H1 (cell line): ENCODE data around the gene KNDC1. TPM values are rescaled to one million over a fixed set of nuclear protein-coding genes. Genes with fewer than 3 reads are reported as not detected.

Source experiments
- CTCF ChIA-PET: fragments of 300-600 bp; sonication (Branson Sonifier 250); formaldehyde crosslinking; loops from one replicate; lab custom pipeline; 2021; ENCODE audit not compliant: partially characterized antibody; lab: Charles Lee
- POLR2A ChIA-PET: fragments of 300-600 bp; sonication (Branson Sonifier 250); formaldehyde crosslinking; loops from one replicate; lab custom pipeline; 2021; ENCODE audit warnings: inconsistent platforms; ENCODE audit not compliant: partially characterized antibody; lab: Charles Lee
- DNase-seq, 2 experiments: peaks; one replicate each; pipeline versions ENCODE4 v3.0.0 to v3.0.0-alpha.2; 2010 to 2022; ENCODE audit warnings: low spot score in 2 of 2, low read depth in 1 of 2, mixed read lengths in 1 of 2
- FAIRE-seq: peaks from 2 replicates; lab custom pipeline; 2011; peaks lifted over from hg19 to GRCh38; lab: Jason Lieb, UNC
- H2AFZ ChIP-seq: 2 replicates; pipeline ENCODE4 v1.8.1; 2012; ENCODE audit warnings: low read length, inconsistent platforms
- H2AK5ac ChIP-seq: 2 replicates; pipeline ENCODE4 v1.6.1; 2013; ENCODE audit warnings: low read depth, low read length
- H2BK120ac ChIP-seq: replicated peaks from 2 replicates; pipeline ENCODE3; 2013; ENCODE audit warnings: low read depth, low read length, inconsistent platforms
- H2BK12ac ChIP-seq: 2 replicates; pipeline ENCODE4 v1.6.1; 2013; ENCODE audit warnings: low read depth, low read length
- H2BK15ac ChIP-seq: 2 replicates; pipeline ENCODE4 v1.6.1; 2013; ENCODE audit warnings: low read length
- H2BK20ac ChIP-seq: 2 replicates; pipeline ENCODE4 v1.6.1; 2013; ENCODE audit warnings: low read length
- H2BK5ac ChIP-seq: 2 replicates; pipeline ENCODE4 v1.6.1; 2013; ENCODE audit warnings: low read depth, low read length
- H3K14ac ChIP-seq: 2 replicates; pipeline ENCODE4 v1.6.1; 2013; ENCODE audit warnings: inconsistent platforms; ENCODE audit not compliant: insufficient read length
- H3K18ac ChIP-seq: 2 replicates; pipeline ENCODE4 v1.6.1; 2013; ENCODE audit warnings: low read length; ENCODE audit errors: extremely low read depth
- H3K23ac ChIP-seq: 2 replicates; pipeline ENCODE4 v1.6.1; 2013; ENCODE audit warnings: inconsistent platforms; ENCODE audit not compliant: insufficient read length
- H3K23me2 ChIP-seq: 2 replicates; pipeline ENCODE4 v1.6.1; 2013; ENCODE audit warnings: low read depth, low read length
- H3K27ac ChIP-seq: 2 replicates; pipeline ENCODE4 v1.6.1; 2011; ENCODE audit warnings: low read depth, low read length, inconsistent platforms
- H3K27me3 ChIP-seq, 4 experiments: replicated peaks in 1 of 4; 1 replicate in 1 of 4; 2 replicates in 3 of 4; pipeline versions ENCODE4 v1.6.1 to v1.8.1; 2011 to 2013; ENCODE audit warnings: low read length in 3 of 4, mild to moderate bottlenecking in 3 of 4, inconsistent platforms in 2 of 4, mixed read lengths in 2 of 4, moderate library complexity in 1 of 4; ENCODE audit not compliant: control insufficient read depth in 3 of 4, insufficient read depth in 3 of 4; ENCODE audit errors: extremely low read depth in 1 of 4
- H3K36me3 ChIP-seq, 4 experiments: 2 replicates each; pipeline versions ENCODE4 v1.6.1 to v1.8.1; 2011 to 2013; ENCODE audit warnings: mild to moderate bottlenecking in 4 of 4, low read length in 3 of 4, moderate library complexity in 2 of 4, control low read depth in 1 of 4, inconsistent platforms in 1 of 4; ENCODE audit not compliant: insufficient read depth in 4 of 4, control insufficient read depth in 2 of 4
- H3K4ac ChIP-seq: replicated peaks from 2 replicates; pipeline ENCODE3; 2013; ENCODE audit warnings: low read length, low read depth, mixed read lengths, inconsistent platforms; ENCODE audit not compliant: insufficient read length
- H3K4me1 ChIP-seq, 4 experiments: replicated peaks in 1 of 4; 1 replicate in 1 of 4; 2 replicates in 3 of 4; pipeline versions ENCODE4 v1.6.1 to v1.8.1; 2011 to 2013; ENCODE audit warnings: low read length in 3 of 4, inconsistent platforms in 2 of 4, mixed read lengths in 1 of 4; ENCODE audit not compliant: insufficient read depth in 4 of 4, control insufficient read depth in 3 of 4
- H3K4me2 ChIP-seq, 2 experiments: 2 replicates each; pipeline versions ENCODE4 v1.6.1 to v1.8.1; 2011 to 2013; ENCODE audit warnings: low read depth in 2 of 2, low read length in 2 of 2, control low read depth in 1 of 2, inconsistent platforms in 1 of 2, mild to moderate bottlenecking in 1 of 2; ENCODE audit not compliant: insufficient read depth in 1 of 2
- H3K4me3 ChIP-seq, 4 experiments: fragments of 200-600, 300-600 bp in 1 of 4; sonication (generic), shearing (Covaris generic), sonication (Bioruptor Twin) in 1 of 4; 2 replicates each; pipeline versions ENCODE4 v1.5.1 to v1.8.1; 2011 to 2016; ENCODE audit warnings: low read length in 4 of 4, low read depth in 3 of 4, control low read depth in 2 of 4, inconsistent platforms in 2 of 4, mild to moderate bottlenecking in 2 of 4, mixed read lengths in 1 of 4, moderate library complexity in 1 of 4; ENCODE audit not compliant: insufficient read depth in 2 of 4; ENCODE audit errors: extremely low read depth in 1 of 4
- H3K56ac ChIP-seq: replicated peaks from 2 replicates; pipeline ENCODE3; 2013; ENCODE audit warnings: low read depth, mild to moderate bottlenecking, mixed read lengths, low read length, inconsistent platforms; ENCODE audit not compliant: insufficient read length
- H3K79me1 ChIP-seq: 2 replicates; pipeline ENCODE4 v1.6.1; 2013; ENCODE audit warnings: low read depth, low read length, control low read depth
- H3K79me2 ChIP-seq, 2 experiments: 2 replicates each; pipeline versions ENCODE4 v1.6.1 to v1.8.1; 2012 to 2013; ENCODE audit warnings: low read length in 2 of 2, mild to moderate bottlenecking in 2 of 2, inconsistent platforms in 1 of 2; ENCODE audit not compliant: insufficient read depth in 2 of 2, control insufficient read depth in 1 of 2
- H3K9ac ChIP-seq, 4 experiments: replicated peaks in 1 of 4; 1 replicate in 1 of 4; 2 replicates in 3 of 4; pipeline versions ENCODE4 v1.6.1 to v1.8.1; 2011 to 2013; ENCODE audit warnings: low read depth in 3 of 4, low read length in 3 of 4, control low read depth in 2 of 4, mild to moderate bottlenecking in 2 of 4, moderate library complexity in 2 of 4, inconsistent platforms in 1 of 4; ENCODE audit errors: extremely low read depth in 1 of 4
- H3K9me3 ChIP-seq, 2 experiments: 2 replicates each; pipeline versions ENCODE4 v1.6.1 to v1.8.1; 2012 to 2013; ENCODE audit warnings: mild to moderate bottlenecking in 2 of 2, moderate library complexity in 2 of 2, control low read depth in 1 of 2, inconsistent platforms in 1 of 2, low read depth in 1 of 2, low read length in 1 of 2, mixed read lengths in 1 of 2; ENCODE audit not compliant: insufficient read depth in 2 of 2
- H4K20me1 ChIP-seq, 2 experiments: replicated peaks in 1 of 2; 2 replicates each; pipeline versions ENCODE3 to v1.8.1; 2011 to 2013; ENCODE audit warnings: inconsistent platforms in 2 of 2, low read length in 2 of 2, mild to moderate bottlenecking in 1 of 2; ENCODE audit not compliant: insufficient read depth in 2 of 2, control insufficient read depth in 1 of 2
- H4K5ac ChIP-seq: 2 replicates; pipeline ENCODE4 v1.6.1; 2013; ENCODE audit warnings: low read length, low read depth, mixed read lengths, inconsistent platforms; ENCODE audit not compliant: insufficient read length
- H4K8ac ChIP-seq: 2 replicates; pipeline ENCODE4 v1.8.0; 2013; ENCODE audit warnings: mild to moderate bottlenecking, moderate library complexity, low read length, inconsistent platforms; ENCODE audit not compliant: insufficient read depth; ENCODE audit errors: extremely low read depth
- H4K91ac ChIP-seq: replicated peaks from 2 replicates; pipeline ENCODE3; 2013; ENCODE audit warnings: low read length, mixed read lengths, inconsistent platforms; ENCODE audit not compliant: insufficient read length
- ASH2L ChIP-seq: fragments of 200-600, 300-600 bp; sonication (generic); IDR thresholded peaks from one replicate; pipeline ENCODE4 v1.7.1; 2017; ENCODE audit warnings: low read length
- CHD2 ChIP-seq: IDR thresholded peaks from 2 replicates; pipeline ENCODE4 v1.6.1; 2012; ENCODE audit warnings: low read length, improper control_type of control experiment
- CTBP2 ChIP-seq: IDR thresholded peaks from 2 replicates; pipeline ENCODE4 v1.7.0; 2011; ENCODE audit warnings: borderline replicate concordance, mild to moderate bottlenecking, moderate library complexity, mixed read lengths, low read length; ENCODE audit not compliant: insufficient read depth, insufficient read length
- RXRA ChIP-seq: IDR thresholded peaks from 2 replicates; pipeline ENCODE4 v1.6.1; 2011; ENCODE audit warnings: low read depth, mild to moderate bottlenecking, low read length, moderate library complexity; ENCODE audit not compliant: insufficient read depth
- SP4 ChIP-seq: IDR thresholded peaks from 2 replicates; pipeline ENCODE4 v1.6.1; 2012; ENCODE audit warnings: low read length, inconsistent platforms
- WGBS, 2 experiments: shearing (Covaris generic) in 1 of 2; methylation state at CpG; one replicate each; pipeline versions ENCODE4 v1.1.6 to v1.1.7; 2013 to 2015; ENCODE audit warnings: low lambda C conversion rate in 2 of 2, mixed read lengths in 2 of 2, inconsistent platforms in 1 of 2, low coverage in 1 of 2, missing lambda C conversion rate in 1 of 2; ENCODE audit not compliant: insufficient replicate concordance in 2 of 2, insufficient coverage in 1 of 2, insufficient read length in 1 of 2; ENCODE audit errors: extremely low coverage in 1 of 2, missing lambda C conversion rate in 1 of 2; 5-methylcytosine and 5-hydroxymethylcytosine counted together
- polyA plus RNA-seq, 7 experiments: library from polyadenylated mRNA; depleted of rRNA in 3 of 7; stranded (reverse) in 5 of 7; unstranded in 2 of 7; fragments of >200 nt in 5 of 7; fragments of 200-250 nt in 2 of 7; gene quantifications; 1 replicate in 5 of 7; 2 replicates in 1 of 7; 4 replicates in 1 of 7; pipeline versions ENCODE4 v1.2.1 to v1.2.3, GENCODE V29; 2011 to 2013; ENCODE audit warnings: missing spikeins in 2 of 7, mixed read lengths in 2 of 7
- total RNA-seq: library from RNA; stranded (reverse); fragmentation: NEBNext Ultra II Directional; extraction: Animal tissue kit (Norgen Biotek cat#: 25700); gene quantifications from 2 replicates; pipeline ENCODE4 v1.2.1, GENCODE V29; 2021

KNDC1 gene
- total and polyA plus RNA-seq, 2 of the 8 experiments (the other 6 are each of a cell fraction or from before 2014, with no cell fraction given): 7.5 to 16.7 TPM

DNA sequence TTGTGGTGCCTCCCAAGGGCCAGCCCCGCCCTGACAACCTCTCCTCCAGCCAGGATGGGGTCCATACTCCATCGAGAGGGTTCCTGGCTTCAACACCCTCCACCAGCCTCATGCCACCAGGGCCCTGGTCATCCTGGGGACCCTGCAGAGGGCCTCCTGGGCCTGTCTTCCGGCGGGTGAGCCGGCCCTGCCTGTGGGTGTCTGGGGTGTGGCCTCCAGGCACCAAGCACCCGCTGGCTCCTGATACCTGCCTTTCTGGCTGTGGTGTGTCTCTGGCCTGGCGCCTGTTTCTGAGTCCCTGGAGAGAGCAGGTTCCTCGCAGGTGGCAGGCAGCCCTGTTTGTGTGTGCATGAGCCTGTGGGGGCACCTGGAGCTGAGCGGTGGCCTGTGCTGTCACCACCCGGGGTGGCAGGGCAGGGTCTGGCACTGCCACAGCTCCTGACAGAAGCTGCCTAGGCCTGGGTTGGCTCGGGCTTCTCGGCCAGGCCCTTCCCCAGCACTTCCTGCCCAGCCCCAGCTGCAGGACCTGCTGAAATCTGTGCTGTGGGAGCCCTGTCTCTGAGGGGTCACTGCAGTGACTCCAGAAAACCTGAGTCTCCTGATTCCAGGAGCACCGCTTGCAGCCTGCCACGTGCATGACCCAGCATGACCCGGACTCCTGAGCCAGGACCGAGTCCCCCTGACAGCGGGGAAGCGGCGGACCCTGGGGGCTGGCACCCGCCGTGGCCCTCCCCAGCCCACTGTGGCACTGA, 98.2 kb downstream of the KNDC1 start:
- 0 out of 2 replicates have a peak overlapping the region, but pooled peaks have one; percentile 18 for H2BK20ac ChIP-seq
- 81% methylated on average over 20 of the region's 21 CpGs; no CpG with 5 or more reads in 1 of the 2 experiments for WGBS, 2 experiments
- H4K5ac ChIP-seq: no peak overlapping the region
- peak overlapping the region; percentile 7; the same call in 1 of the 2 replicates for H3K18ac ChIP-seq
- H2AFZ ChIP-seq: peak overlapping the region; percentile 48; the same call in 1 of the 2 replicates
- H2BK5ac ChIP-seq: peak overlapping the region; percentile 76; the same call in 1 of the 2 replicates
- H3K4me3 ChIP-seq: peak overlapping the region in 2 of 4 experiments; percentile 40 to 57; a peak in 3 of 8 replicates
- H4K8ac ChIP-seq: peak overlapping the region; percentile 35
- POLR2A ChIA-PET: interaction anchor here (0.7 to 2.5 kb wide), 6 partner anchors 11 to 56 kb away, joined by 3 to 11 read pairs (median 3); no protein-coding TSS in a partner anchor
- no peak overlapping the region for H3K9ac ChIP-seq
- H3K56ac ChIP-seq: no peak overlapping the region
- no peaks in the 10 kb centered on the region for H3K79me1 ChIP-seq
- no peak overlapping the region; the same call in 1 of the 2 replicates for H2BK15ac ChIP-seq
- peak; percentile 1 for TF ChIP-seq CTBP2
- peak; percentile 5 for TF ChIP-seq ASH2L
- TF ChIP-seq RXRA: no peak
- TF ChIP-seq CHD2: no peak
- no peak for TF ChIP-seq SP4
- TF ChIP-seq, all 59 proteins: peak for 2
- Histone ChIP-seq H3K27ac (no peak overlapping the region), H3K79me2 (no peaks in the 10 kb centered on the region), H3K4me1 (peaks cover 0 to 20% (median 11%) of the 10 kb centered on the region in 4 experiments; a peak in 5 of 7 replicates), H3K4me2 (peak overlapping the region; percentile 49 to 81), H3K27me3 (peaks cover 0 to 10% (median 7%) of the 10 kb centered on the region in 4 experiments; a peak in 6 of 7 replicates), H3K14ac (no peak overlapping the region), H3K23ac (no peak overlapping the region), H2BK12ac (peak overlapping the region; percentile 80; the same call in 1 of the 2 replicates), H3K36me3 (no peaks in the 10 kb centered on the region), H4K20me1 (peaks cover 0 to 3% of the 10 kb centered on the region in 2 experiments), H3K23me2 (peaks cover 7% of the 10 kb centered on the region; the same call in 1 of the 2 replicates), H4K91ac (peak overlapping the region; percentile 5), H2BK120ac (no peak overlapping the region), H3K9me3 (no peaks in the 10 kb centered on the region), H2AK5ac (no peak overlapping the region), H3K4ac (no peak overlapping the region)
- FAIRE-seq (no peak), DNase-seq (no peak)
- CTCF ChIA-PET: interaction anchor here (1.1 to 4.5 kb wide), 10 partner anchors 9 to 114 kb away, joined by 3 to 24 read pairs (median 7); partner anchors contain the start of gene ADAM8
